ENCODE results near the gene HMG20A. TPM values are rescaled to one million over a fixed set of nuclear protein-coding genes. Genes with fewer than 3 reads are reported as not detected.

The HMG20A gene
- total and polyA plus RNA-seq, 5 donors, result 20.4 to 51.9 (median 39.9) TPM

GRCh38 chr15:77478051-77478450 is 57.4 kb downstream of the HMG20A start:
- DNase-seq (no peak), ATAC-seq (no peak)
- Histone ChIP-seq H3K4me1 (ENCODE audit: control insufficient read depth, insufficient read depth, low read length) (peaks cover 1% of the 10 kb centered on the region), H3K4me3 (ENCODE audit: low read length) (no peak overlapping the region), H3K27me3 (ENCODE audit: control insufficient read depth, insufficient read depth) (no peaks in the 10 kb centered on the region), H3K9me3 (ENCODE audit: control insufficient read depth, low read length) (no peaks in the 10 kb centered on the region), H3K27ac (ENCODE audit: low read length) (peak overlapping the region; percentile 51)
- WGBS, result 88% methylated on average over 8 of the region's 8 CpGs
- intact Hi-C loops (cut with DNase I), result no loop called here

- Histone ChIP-seq H3K4me1 (ENCODE audit: control insufficient read depth, insufficient read depth, low read length) (peaks cover 1% of the 10 kb centered on the region), H3K27ac (ENCODE audit: low read length) (no peak overlapping the region), H3K27me3 (ENCODE audit: control insufficient read depth, insufficient read depth) (no peaks in the 10 kb centered on the region), H3K4me3 (ENCODE audit: low read length) (no peak overlapping the region), H3K9me3 (ENCODE audit: control insufficient read depth, low read length) (no peaks in the 10 kb centered on the region)
- WGBS, result 93% methylated on average over 3 of the region's 3 CpGs
- intact Hi-C loops (cut with DNase I), result no loop called here
- DNase-seq (no peak), ATAC-seq (no peak)
These were observed 58.3 kb downstream of the HMG20A start for GRCh38 chr15:77479015-77479414.

GRCh38 chr15:77480859-77481633 is 60.4 kb downstream of the HMG20A start:
- Histone ChIP-seq H3K27me3 (ENCODE audit: control insufficient read depth, insufficient read depth) (no peaks in the 10 kb centered on the region), H3K4me3 (ENCODE audit: low read length) (no peak overlapping the region), H3K27ac (ENCODE audit: low read length) (peak overlapping the region; percentile 64), H3K9me3 (ENCODE audit: control insufficient read depth, low read length) (no peaks in the 10 kb centered on the region), H3K4me1 (ENCODE audit: control insufficient read depth, insufficient read depth, low read length) (no peaks in the 10 kb centered on the region)
- intact Hi-C loops (cut with DNase I), result loop anchor here in 1 of 4 donors (10.0 kb wide), 1 partner anchor 56 kb away; the partner anchor contains the start of genes HMG20A and PEAK1
- 62% methylated on average over 2 of the region's 2 CpGs for WGBS
- ATAC-seq (no peak), DNase-seq (no peak)

- no peaks in the 10 kb centered on the region for H3K9me3 ChIP-seq (ENCODE audit: control insufficient read depth, low read length)
- intact Hi-C loops (cut with DNase I), result loop anchor here in 1 of 4 donors (10.0 kb wide), 1 partner anchor 57 kb away; the partner anchor contains the start of genes HMG20A and PEAK1
- no peaks in the 10 kb centered on the region for H3K27me3 ChIP-seq (ENCODE audit: control insufficient read depth, insufficient read depth)
- DNase-seq, result no peak
- WGBS, result 18% methylated on average over 1 of the region's 1 CpG
- peak; percentile 59 to 73 for ATAC-seq
- H3K4me3 ChIP-seq (ENCODE audit: low read length), result no peak overlapping the region
- no peak overlapping the region for H3K27ac ChIP-seq (ENCODE audit: low read length)
- H3K4me1 ChIP-seq (ENCODE audit: control insufficient read depth, insufficient read depth, low read length), result peaks cover 2% of the 10 kb centered on the region
These were observed 61.0 kb downstream of the HMG20A start for GRCh38 chr15:77481670-77482069.

- ATAC-seq, result peak in 1 of 2 donors; percentile 27
- intact Hi-C loops (cut with DNase I), result loop anchor here in 1 of 4 donors (10.0 kb wide), 1 partner anchor 58 kb away; the partner anchor contains the start of genes HMG20A and PEAK1
- no peak overlapping the region for H3K27ac ChIP-seq (ENCODE audit: low read length)
- 57% methylated on average over 2 of the region's 2 CpGs for WGBS
- H3K9me3 ChIP-seq (ENCODE audit: control insufficient read depth, low read length), result no peaks in the 10 kb centered on the region
- DNase-seq, result no peak
- H3K4me3 ChIP-seq (ENCODE audit: low read length), result no peak overlapping the region
- H3K27me3 ChIP-seq (ENCODE audit: control insufficient read depth, insufficient read depth), result no peaks in the 10 kb centered on the region
- H3K4me1 ChIP-seq (ENCODE audit: control insufficient read depth, insufficient read depth, low read length), result peaks cover 7% of the 10 kb centered on the region
These were observed 61.9 kb downstream of the HMG20A start for GRCh38 chr15:77482570-77482969.

GRCh38 chr15:77483425-77484140 is 62.9 kb downstream of the HMG20A start:
- Histone ChIP-seq H3K4me1 (ENCODE audit: control insufficient read depth, insufficient read depth, low read length) (peaks cover 7% of the 10 kb centered on the region), H3K9me3 (ENCODE audit: control insufficient read depth, low read length) (no peaks in the 10 kb centered on the region), H3K4me3 (ENCODE audit: low read length) (no peak overlapping the region), H3K27ac (ENCODE audit: low read length) (peak overlapping the region; percentile 47), H3K27me3 (ENCODE audit: control insufficient read depth, insufficient read depth) (no peaks in the 10 kb centered on the region)
- DNase-seq, result no peak
- intact Hi-C loops (cut with DNase I), result loop anchor here in 1 of 4 donors (10.0 kb wide), 1 partner anchor 59 kb away; the partner anchor contains the start of genes HMG20A and PEAK1
- no peak for ATAC-seq
- 32% methylated on average over 1 of the region's 1 CpG for WGBS

- H3K4me1 ChIP-seq (ENCODE audit: control insufficient read depth, insufficient read depth, low read length), result peaks cover 7% of the 10 kb centered on the region
- H3K27ac ChIP-seq (ENCODE audit: low read length), result peak overlapping the region; percentile 32
- ATAC-seq (no peak), DNase-seq (no peak)
- H3K27me3 ChIP-seq (ENCODE audit: control insufficient read depth, insufficient read depth), result no peaks in the 10 kb centered on the region
- H3K4me3 ChIP-seq (ENCODE audit: low read length), result no peak overlapping the region
- H3K9me3 ChIP-seq (ENCODE audit: control insufficient read depth, low read length), result no peaks in the 10 kb centered on the region
- intact Hi-C loops (cut with DNase I), result loop anchor here in 1 of 4 donors (10.0 kb wide), 1 partner anchor 60 kb away; the partner anchor contains the start of genes HMG20A and PEAK1
These were observed 64.3 kb downstream of the HMG20A start for GRCh38 chr15:77484994-77485393.

GRCh38 chr15:77486542-77487468 is 66.1 kb downstream of the HMG20A start:
- no peaks in the 10 kb centered on the region for H3K27me3 ChIP-seq (ENCODE audit: control insufficient read depth, insufficient read depth)
- WGBS, result 50% methylated on average over 7 of the region's 7 CpGs
- ATAC-seq, result peak; percentile 61 to 82
- H3K27ac ChIP-seq (ENCODE audit: low read length), result peak overlapping the region; percentile 94
- no peaks in the 10 kb centered on the region for H3K9me3 ChIP-seq (ENCODE audit: control insufficient read depth, low read length)
- DNase-seq, result no peak
- H3K4me1 ChIP-seq (ENCODE audit: control insufficient read depth, insufficient read depth, low read length), result peaks cover 7% of the 10 kb centered on the region
- H3K4me3 ChIP-seq (ENCODE audit: low read length), result no peak overlapping the region
- intact Hi-C loops (cut with DNase I), result loop anchor here in 1 of 4 donors (10.0 kb wide), 1 partner anchor 62 kb away; the partner anchor contains the start of genes HMG20A and PEAK1

- Histone ChIP-seq H3K4me1 (ENCODE audit: control insufficient read depth, insufficient read depth, low read length) (peaks cover 7% of the 10 kb centered on the region), H3K9me3 (ENCODE audit: control insufficient read depth, low read length) (no peaks in the 10 kb centered on the region), H3K4me3 (ENCODE audit: low read length) (no peak overlapping the region), H3K27me3 (ENCODE audit: control insufficient read depth, insufficient read depth) (no peaks in the 10 kb centered on the region), H3K27ac (ENCODE audit: low read length) (peak overlapping the region; percentile 64)
- intact Hi-C loops (cut with DNase I), result loop anchor here in 1 of 4 donors (10.0 kb wide), 1 partner anchor 63 kb away; the partner anchor contains the start of genes HMG20A and PEAK1
- WGBS, result 55% methylated on average over 2 of the region's 2 CpGs
- peak in 1 of 2 donors; percentile 18 for ATAC-seq
- no peak for DNase-seq
These were observed 66.8 kb downstream of the HMG20A start for GRCh38 chr15:77487469-77487842.

GRCh38 chr15:77487888-77488287 is 67.2 kb downstream of the HMG20A start:
- ATAC-seq, result no peak
- H3K4me3 ChIP-seq (ENCODE audit: low read length), result no peak overlapping the region
- H3K27ac ChIP-seq (ENCODE audit: low read length), result no peak overlapping the region
- H3K9me3 ChIP-seq (ENCODE audit: control insufficient read depth, low read length), result no peaks in the 10 kb centered on the region
- no peak for DNase-seq
- intact Hi-C loops (cut with DNase I), result loop anchor here in 1 of 4 donors (10.0 kb wide), 1 partner anchor 63 kb away; the partner anchor contains the start of genes HMG20A and PEAK1
- H3K27me3 ChIP-seq (ENCODE audit: control insufficient read depth, insufficient read depth), result no peaks in the 10 kb centered on the region
- H3K4me1 ChIP-seq (ENCODE audit: control insufficient read depth, insufficient read depth, low read length), result peaks cover 10% of the 10 kb centered on the region

Data from right cardiac atrium (tissue), 5 donors.